ENCODE results near the gene EARS2. TPM values are rescaled to one million over a fixed set of nuclear protein-coding genes. Genes with fewer than 3 reads are reported as not detected.
"Not testable (repeated sequence)": the region's sequence is repeated elsewhere in the genome, so short reads cannot be mapped to it uniquely, and the experiment has no call there.

The EARS2 gene
- total and polyA plus RNA-seq, 8 donors, result 7.8 to 176 (median 18.3) TPM

GRCh38 chr16:23584186-23585076 is 27.3 kb upstream of the EARS2 start:
- WGBS, 5 donors, result 88 to 94% (median 92%) methylated on average over 13 of the region's 14 CpGs
- Histone ChIP-seq H3K9me3 (no peaks in the 10 kb centered on the region), H3K4me1 (no peaks in the 10 kb centered on the region), H3K4me3 (no peak overlapping the region), H3K27ac (no peak overlapping the region), H3K27me3 (no peaks in the 10 kb centered on the region), H3K36me3 (peaks cover 46 to 98% (median 96%) of the 10 kb centered on the region in 4 donors)
- DNase-seq, result no peak
- intact Hi-C loops (cut with DNase I; ENCODE audit: low total_unique reads), result no loop called here
- TF ChIP-seq POLR2AphosphoS5 (IDR thresholded peaks at IDR 0.05) (no peak), EP300 (IDR thresholded peaks at IDR 0.05) (no peak), CTCF (IDR thresholded peaks at IDR 0.05) (no peak), POLR2A (IDR thresholded peaks at IDR 0.05) (no peak)

GRCh38 chr16:23583271-23583670 is 26.1 kb upstream of the EARS2 start:
- H3K9me3 ChIP-seq; intact Hi-C loops (cut with DNase I; ENCODE audit: low total_unique reads); H3K4me1 ChIP-seq; H3K4me3 ChIP-seq; DNase-seq; H3K27ac ChIP-seq; H3K27me3 ChIP-seq: not testable (repeated sequence)
- WGBS, 5 donors, result 96 to 98% (median 97%) methylated on average over 11 to 28 of the region's 30 CpGs
- H3K36me3 ChIP-seq, result peaks cover 43 to 98% (median 93%) of the 10 kb centered on the region in 4 donors

GRCh38 chr16:23581764-23582163 is 24.6 kb upstream of the EARS2 start:
- no peaks in the 10 kb centered on the region for H3K9me3 ChIP-seq
- no peak overlapping the region for H3K27ac ChIP-seq
- no peak overlapping the region for H3K4me3 ChIP-seq
- peaks cover 0 to 5% (median 2%) of the 10 kb centered on the region in 4 donors for H3K4me1 ChIP-seq
- no peak for DNase-seq
- intact Hi-C loops (cut with DNase I; ENCODE audit: low total_unique reads), result no loop called here
- no peak for TF ChIP-seq CTCF (IDR thresholded peaks at IDR 0.05)
- TF ChIP-seq POLR2AphosphoS5 (IDR thresholded peaks at IDR 0.05), result no peak
- TF ChIP-seq POLR2A (IDR thresholded peaks at IDR 0.05), result no peak
- no peak for TF ChIP-seq EP300 (IDR thresholded peaks at IDR 0.05)
- H3K27me3 ChIP-seq, result no peaks in the 10 kb centered on the region
- H3K36me3 ChIP-seq, result peaks cover 29 to 94% (median 91%) of the 10 kb centered on the region in 4 donors

GRCh38 chr16:23580391-23580790 is 23.2 kb upstream of the EARS2 start:
- intact Hi-C loops (cut with DNase I; ENCODE audit: low total_unique reads), result no loop called here
- no peak overlapping the region for H3K27ac ChIP-seq
- no peaks in the 10 kb centered on the region for H3K9me3 ChIP-seq
- H3K4me3 ChIP-seq, result no peak overlapping the region
- H3K4me1 ChIP-seq, result peaks cover 0 to 5% (median 2%) of the 10 kb centered on the region in 4 donors
- no peaks in the 10 kb centered on the region for H3K27me3 ChIP-seq
- TF ChIP-seq POLR2AphosphoS5 (IDR thresholded peaks at IDR 0.05) (no peak), POLR2A (IDR thresholded peaks at IDR 0.05) (no peak), CTCF (IDR thresholded peaks at IDR 0.05) (no peak), EP300 (IDR thresholded peaks at IDR 0.05) (no peak)
- DNase-seq, result no peak
- H3K36me3 ChIP-seq, result peaks cover 29 to 94% (median 90%) of the 10 kb centered on the region in 4 donors

GRCh38 chr16:23579371-23579770 is 22.2 kb upstream of the EARS2 start:
- Histone ChIP-seq H3K4me3 (no peak overlapping the region), H3K27me3 (no peaks in the 10 kb centered on the region), H3K4me1 (peaks cover 0 to 5% (median 2%) of the 10 kb centered on the region in 4 donors), H3K27ac (no peak overlapping the region), H3K9me3 (no peaks in the 10 kb centered on the region), H3K36me3 (peaks cover 23 to 94% (median 90%) of the 10 kb centered on the region in 4 donors)
- no peak for DNase-seq
- WGBS, 5 donors, result 85 to 97% (median 95%) methylated on average over 4 of the region's 4 CpGs
- TF ChIP-seq POLR2A (IDR thresholded peaks at IDR 0.05) (no peak), CTCF (IDR thresholded peaks at IDR 0.05) (no peak), POLR2AphosphoS5 (IDR thresholded peaks at IDR 0.05) (no peak), EP300 (IDR thresholded peaks at IDR 0.05) (no peak)
- intact Hi-C loops (cut with DNase I; ENCODE audit: low total_unique reads), result no loop called here
